GM20000 (cell line): ENCODE results near the gene ZMYND11.

ENCODE experiments used
- DNase-seq: peaks from one replicate; pipeline ENCODE4 v3.0.0; 2012; ENCODE audit warnings: low spot score
- TF ChIP-seq, protein P1 (sequence below): IDR thresholded peaks from 2 replicates; pipeline ENCODE4 v1.5.1; 2012; ENCODE audit warnings: mild to moderate bottlenecking, control low read depth; ENCODE audit errors: extremely low read depth, missing control alignments

The ZMYND11 gene

DNA sequence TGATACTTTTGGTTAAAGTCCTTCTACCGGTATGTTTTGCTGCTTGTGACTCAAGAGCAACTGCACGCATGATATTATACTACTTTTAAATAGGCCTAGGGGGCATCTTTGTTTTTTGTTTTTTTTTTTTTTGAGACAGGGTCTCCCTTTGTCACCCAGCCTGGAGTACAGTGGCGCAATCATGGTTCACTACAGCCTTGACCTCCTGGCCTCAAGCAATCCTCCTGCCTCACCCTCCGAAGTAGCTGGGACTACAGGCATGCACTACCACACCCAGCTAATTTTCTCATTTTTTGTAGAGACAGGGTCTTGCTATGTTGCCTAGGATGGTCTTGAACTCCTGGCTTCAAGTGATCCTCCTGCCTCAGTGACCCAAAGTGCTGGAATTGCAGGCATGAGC lies 80.2 kb downstream of the ZMYND11 start:
- DNase-seq: no peak
- TF ChIP-seq, protein P1, sequence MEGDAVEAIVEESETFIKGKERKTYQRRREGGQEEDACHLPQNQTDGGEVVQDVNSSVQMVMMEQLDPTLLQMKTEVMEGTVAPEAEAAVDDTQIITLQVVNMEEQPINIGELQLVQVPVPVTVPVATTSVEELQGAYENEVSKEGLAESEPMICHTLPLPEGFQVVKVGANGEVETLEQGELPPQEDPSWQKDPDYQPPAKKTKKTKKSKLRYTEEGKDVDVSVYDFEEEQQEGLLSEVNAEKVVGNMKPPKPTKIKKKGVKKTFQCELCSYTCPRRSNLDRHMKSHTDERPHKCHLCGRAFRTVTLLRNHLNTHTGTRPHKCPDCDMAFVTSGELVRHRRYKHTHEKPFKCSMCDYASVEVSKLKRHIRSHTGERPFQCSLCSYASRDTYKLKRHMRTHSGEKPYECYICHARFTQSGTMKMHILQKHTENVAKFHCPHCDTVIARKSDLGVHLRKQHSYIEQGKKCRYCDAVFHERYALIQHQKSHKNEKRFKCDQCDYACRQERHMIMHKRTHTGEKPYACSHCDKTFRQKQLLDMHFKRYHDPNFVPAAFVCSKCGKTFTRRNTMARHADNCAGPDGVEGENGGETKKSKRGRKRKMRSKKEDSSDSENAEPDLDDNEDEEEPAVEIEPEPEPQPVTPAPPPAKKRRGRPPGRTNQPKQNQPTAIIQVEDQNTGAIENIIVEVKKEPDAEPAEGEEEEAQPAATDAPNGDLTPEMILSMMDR: no peak

DNA sequence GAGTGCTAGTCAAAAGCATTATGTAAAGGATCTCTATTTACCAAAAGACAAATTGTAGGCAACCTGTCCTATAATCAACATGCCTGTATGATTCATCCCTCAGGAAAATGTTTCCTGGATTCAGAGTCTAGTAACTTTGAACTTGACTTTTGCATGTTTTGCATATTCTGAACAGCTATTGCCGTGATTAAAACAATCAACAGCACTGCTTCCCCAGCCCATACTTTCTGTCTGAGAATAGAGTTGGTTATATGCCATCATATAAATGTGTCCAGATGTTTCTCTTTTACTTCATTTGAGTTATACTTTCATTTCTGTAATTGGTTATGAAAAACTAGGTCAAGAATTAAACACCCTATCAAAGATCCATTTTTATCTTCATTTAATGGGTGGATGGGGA lies 83.5 kb downstream of the ZMYND11 start:
- TF ChIP-seq, protein P1: no peak
- DNase-seq: no peak

DNA sequence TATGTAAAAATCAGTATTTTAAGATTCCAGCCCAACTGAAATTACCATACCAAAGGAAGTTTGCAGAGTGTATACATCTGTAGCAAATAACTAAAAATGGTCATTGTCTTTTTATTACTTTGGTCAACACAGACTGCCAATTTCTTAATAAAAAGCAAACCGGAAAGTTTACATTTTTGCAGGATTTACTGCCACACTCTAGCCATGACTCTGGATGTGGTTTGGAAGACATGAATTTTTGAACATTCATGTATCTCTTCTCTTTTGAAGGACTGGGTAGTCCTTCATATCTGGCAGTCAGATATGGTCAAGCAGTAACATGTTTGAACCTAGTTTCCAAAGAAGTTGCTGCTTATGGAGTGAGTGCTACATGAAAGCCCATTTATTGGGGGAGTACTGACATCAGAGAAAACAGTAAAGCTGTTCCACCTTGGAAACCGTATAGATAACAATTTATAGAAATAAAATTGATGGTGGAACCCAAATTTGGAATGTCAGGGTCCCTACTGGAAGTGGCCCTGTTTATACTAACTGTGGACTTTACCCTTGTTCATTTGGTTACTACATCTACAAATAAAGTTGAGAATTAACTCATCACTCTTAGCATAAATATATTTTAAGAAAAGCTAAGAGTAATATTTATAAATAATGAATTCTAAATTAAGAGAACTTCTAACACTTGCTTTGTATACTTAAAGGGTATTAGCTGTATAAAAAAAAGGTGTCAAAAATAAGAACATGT lies 84.6 kb downstream of the ZMYND11 start:
- DNase-seq: no peak
- TF ChIP-seq, protein P1: no peak

DNA sequence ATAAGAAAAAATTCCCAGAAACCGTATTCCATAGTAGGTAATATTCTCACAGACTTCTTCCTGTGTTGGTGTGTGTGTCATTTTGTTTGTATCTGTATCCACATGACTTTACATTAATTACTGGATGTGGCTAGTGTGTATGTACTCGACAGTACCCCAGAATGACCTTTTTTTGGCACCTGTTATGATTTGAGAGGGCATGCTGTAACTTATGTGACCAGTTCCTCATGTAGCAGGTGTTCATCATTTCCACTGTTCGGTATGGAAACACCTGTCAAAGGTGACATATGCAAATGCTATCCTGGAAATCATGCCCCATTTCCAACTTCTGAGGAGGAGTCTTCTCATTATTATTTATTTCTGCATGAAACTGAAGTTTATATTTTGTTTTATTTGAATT lies 89.3 kb downstream of the ZMYND11 start:
- peak; percentile 6 for DNase-seq
- TF ChIP-seq, protein P1: no peak

DNA sequence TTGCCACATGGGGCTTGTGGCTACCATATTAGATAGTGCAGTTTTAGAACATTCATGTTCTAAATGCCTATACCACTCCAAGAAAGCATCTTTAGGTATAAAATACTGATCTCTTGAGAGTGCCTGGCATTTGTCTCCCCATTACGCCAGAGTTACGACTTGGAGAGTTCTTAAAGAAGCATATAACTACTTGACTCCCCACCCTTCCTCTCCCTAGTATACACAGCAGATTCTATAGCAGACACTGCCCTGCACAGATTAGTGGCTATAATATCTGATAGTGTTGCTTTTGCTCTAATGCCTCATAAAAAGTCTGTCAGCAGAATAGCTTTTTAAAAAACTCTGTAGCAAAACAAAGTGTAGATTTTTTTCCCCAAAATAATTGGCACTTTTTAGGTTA lies 90.8 kb downstream of the ZMYND11 start:
- no peak for DNase-seq
- TF ChIP-seq, protein P1: no peak

DNA sequence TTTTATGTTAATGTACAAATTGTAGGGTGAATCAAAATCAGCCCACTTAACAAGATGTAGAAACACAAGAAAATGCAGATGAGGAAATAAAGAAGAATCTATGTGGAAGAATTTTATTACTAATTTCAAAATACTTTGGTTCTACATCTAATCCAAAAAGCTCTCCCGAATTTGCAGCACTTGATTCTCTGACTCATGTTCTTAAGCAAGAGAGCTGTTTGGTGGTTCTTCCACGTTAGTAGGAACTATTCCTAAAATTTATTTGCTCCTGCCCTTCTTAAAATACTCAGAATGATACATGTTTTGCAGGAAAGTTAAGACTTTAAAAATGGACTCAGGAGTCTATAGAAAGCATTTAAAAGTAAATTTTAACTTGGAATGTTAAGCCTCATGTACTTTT lies 91.8 kb downstream of the ZMYND11 start:
- TF ChIP-seq, protein P1: no peak
- no peak for DNase-seq

DNA sequence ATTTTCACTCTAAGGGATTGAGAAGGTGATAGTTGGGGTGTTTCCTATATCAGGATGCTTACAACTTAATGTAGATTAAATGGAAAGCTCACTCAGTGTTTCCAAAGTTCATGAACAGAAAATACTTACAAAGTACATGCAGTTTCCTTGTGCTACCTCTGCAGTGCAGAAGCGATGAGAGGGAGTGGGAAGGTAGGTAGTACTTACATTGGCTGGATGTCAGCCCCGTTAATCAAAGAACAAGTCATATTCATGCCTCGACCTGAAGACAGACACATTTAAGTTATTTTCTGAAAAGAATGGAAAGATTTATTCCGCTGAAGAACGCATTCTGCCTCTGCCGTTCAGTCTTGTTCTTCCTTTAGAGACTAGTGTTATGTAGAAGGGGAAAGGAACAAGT lies 93.1 kb downstream of the ZMYND11 start:
- TF ChIP-seq, protein P1: no peak
- no peak for DNase-seq
